ENCODE results near the gene EFCAB8. TPM values are rescaled to one million over a fixed set of nuclear protein-coding genes. Genes with fewer than 3 reads are reported as not detected.

The EFCAB8 gene
- total and polyA plus RNA-seq, 4 experiments from 2014 or later, result 1.5 to 1.8 TPM; not detected in 2

- CTCF ChIA-PET (ENCODE audit: partially characterized antibody), result interaction anchor here (1.1 kb wide), 1 partner anchor 52 kb away, joined by 4 read pairs; no protein-coding TSS in a partner anchor
- Mint-ChIP-seq H3K9me3 (no peaks in the 10 kb centered on the region), H3K4me1 (peaks cover 34 to 69% (median 54%) of the 10 kb centered on the region in 4 donors), H3K36me3 (peaks cover 42 to 82% of the 10 kb centered on the region in 2 donors), H3K27me3 (no peaks in the 10 kb centered on the region), H3K27ac (peak overlapping the region in 3 of 7 donors; percentile 17 to 73 (median 57)), H3K4me3 (no peak overlapping the region)
- no peak for DNase-seq
- intact Hi-C loops (cut with micrococcal nuclease), result no loop called here
- no peaks in the 10 kb centered on the region for H3K27me3 ChIP-seq (ENCODE audit: insufficient read depth, low read length)
- no peak overlapping the region for H3K4me3 ChIP-seq (ENCODE audit: low read length in 2 of 2)
- peaks cover 48% of the 10 kb centered on the region for H3K36me3 ChIP-seq (ENCODE audit: insufficient read depth, low read length)
- POLR2A ChIA-PET (ENCODE audit: partially characterized antibody), result interaction anchor here (1.1 kb wide), 1 partner anchor 21 kb away, joined by 4 read pairs; no protein-coding TSS in a partner anchor
- peaks cover 9% of the 10 kb centered on the region for H3K4me1 ChIP-seq (ENCODE audit: insufficient read depth, low read length)
- no peak overlapping the region for H3K27ac ChIP-seq (ENCODE audit: low read depth, low read length)
- H3K9me3 ChIP-seq (ENCODE audit: control insufficient read depth in 1 of 2, low read length in 2 of 2), result no peaks in the 10 kb centered on the region
These were observed 17.1 kb upstream of the EFCAB8 start for GRCh38 chr20:32841632-32842031.

GRCh38 chr20:32842688-32843524, 15.8 kb upstream of the EFCAB8 start:
- no peak overlapping the region for H3K4me3 ChIP-seq (ENCODE audit: low read length in 2 of 2)
- peaks cover 34 to 75% (median 49%) of the 10 kb centered on the region in 4 donors for H3K4me1 Mint-ChIP-seq
- peaks cover 51% of the 10 kb centered on the region for H3K36me3 ChIP-seq (ENCODE audit: insufficient read depth, low read length)
- no peak overlapping the region for H3K4me3 Mint-ChIP-seq
- H3K27me3 ChIP-seq (ENCODE audit: insufficient read depth, low read length), result no peaks in the 10 kb centered on the region
- ChIA-PET CTCF (ENCODE audit: partially characterized antibody) (interaction anchor here (0.6 to 1.2 kb wide), 4 partner anchors 9 to 253 kb away, joined by 3 to 4 read pairs (median 4); no protein-coding TSS in a partner anchor), POLR2A (ENCODE audit: partially characterized antibody) (no interaction called here)
- no peaks in the 10 kb centered on the region for H3K9me3 Mint-ChIP-seq
- peaks cover 3% of the 10 kb centered on the region for H3K4me1 ChIP-seq (ENCODE audit: insufficient read depth, low read length)
- no peaks in the 10 kb centered on the region for H3K27me3 Mint-ChIP-seq
- peak overlapping the region in 5 of 7 donors; percentile 3 to 76 (median 66) for H3K27ac Mint-ChIP-seq
- no peaks in the 10 kb centered on the region for H3K9me3 ChIP-seq (ENCODE audit: control insufficient read depth in 1 of 2, low read length in 2 of 2)
- intact Hi-C loops (cut with micrococcal nuclease), result no loop called here
- DNase-seq, result no peak
- H3K27ac ChIP-seq (ENCODE audit: low read depth, low read length), result no peak overlapping the region
- peaks cover 45 to 82% of the 10 kb centered on the region in 2 donors for H3K36me3 Mint-ChIP-seq

GRCh38 chr20:32845786-32846185, 12.9 kb upstream of the EFCAB8 start:
- peaks cover 3% of the 10 kb centered on the region for H3K4me1 ChIP-seq (ENCODE audit: insufficient read depth, low read length)
- Mint-ChIP-seq H3K9me3 (no peaks in the 10 kb centered on the region), H3K4me1 (peaks cover 24 to 53% (median 36%) of the 10 kb centered on the region in 4 donors), H3K36me3 (peaks cover 46 to 81% of the 10 kb centered on the region in 2 donors), H3K27me3 (no peaks in the 10 kb centered on the region), H3K4me3 (no peak overlapping the region), H3K27ac (peak overlapping the region in 1 of 7 donors; percentile 51)
- no peak overlapping the region for H3K27ac ChIP-seq (ENCODE audit: low read depth, low read length)
- ChIA-PET CTCF (ENCODE audit: partially characterized antibody) (interaction anchor here (1.3 kb wide), 1 partner anchor 56 kb away, joined by 4 read pairs; no protein-coding TSS in a partner anchor), POLR2A (ENCODE audit: partially characterized antibody) (no interaction called here)
- no peak for DNase-seq
- intact Hi-C loops (cut with micrococcal nuclease), result no loop called here
- peaks cover 46% of the 10 kb centered on the region for H3K36me3 ChIP-seq (ENCODE audit: insufficient read depth, low read length)
- H3K27me3 ChIP-seq (ENCODE audit: insufficient read depth, low read length), result no peaks in the 10 kb centered on the region
- H3K9me3 ChIP-seq (ENCODE audit: control insufficient read depth in 1 of 2, low read length in 2 of 2), result no peaks in the 10 kb centered on the region
- no peak overlapping the region for H3K4me3 ChIP-seq (ENCODE audit: low read length in 2 of 2)

GRCh38 chr20:32846852-32847251, 11.9 kb upstream of the EFCAB8 start:
- CTCF ChIA-PET (ENCODE audit: partially characterized antibody), result interaction anchor here (1.2 kb wide), 1 partner anchor 57 kb away, joined by 3 read pairs; no protein-coding TSS in a partner anchor

DNA sequence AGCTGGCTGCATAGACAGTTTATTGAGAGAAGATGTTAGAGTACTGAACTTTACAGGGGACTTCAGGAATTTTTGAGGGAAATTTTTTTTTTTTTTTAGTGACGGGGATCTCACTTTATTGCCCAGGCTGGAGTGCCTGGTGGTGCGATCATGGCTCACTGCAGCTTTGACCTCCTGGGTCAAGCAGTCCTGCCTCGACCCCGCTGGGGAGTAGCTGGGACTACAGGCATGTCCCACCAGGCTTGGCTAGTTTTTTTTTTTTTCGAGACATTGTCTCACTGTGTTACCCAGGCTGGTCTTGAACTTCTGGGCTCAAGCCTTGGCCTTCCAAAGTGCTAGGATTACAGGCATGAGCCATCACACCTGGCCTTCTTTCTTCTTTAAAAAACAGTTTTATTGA, 10.8 kb upstream of the EFCAB8 start:
- no peak overlapping the region for H3K4me3 Mint-ChIP-seq

More at GRCh38 chr20:32846852-32847251, 11.9 kb upstream of the EFCAB8 start:
- Histone ChIP-seq H3K9me3 (ENCODE audit: control insufficient read depth in 1 of 2, low read length in 2 of 2) (no peaks in the 10 kb centered on the region), H3K4me3 (ENCODE audit: low read length in 2 of 2) (no peak overlapping the region), H3K4me1 (ENCODE audit: insufficient read depth, low read length) (no peaks in the 10 kb centered on the region), H3K27me3 (ENCODE audit: insufficient read depth, low read length) (no peaks in the 10 kb centered on the region), H3K27ac (ENCODE audit: low read depth, low read length) (no peak overlapping the region), H3K36me3 (ENCODE audit: insufficient read depth, low read length) (peaks cover 45% of the 10 kb centered on the region)
- Mint-ChIP-seq H3K27ac (peak overlapping the region in 2 of 7 donors; percentile 8 to 9), H3K4me1 (peaks cover 18 to 43% (median 28%) of the 10 kb centered on the region in 4 donors), H3K27me3 (no peaks in the 10 kb centered on the region), H3K36me3 (peaks cover 47 to 79% of the 10 kb centered on the region in 2 donors), H3K9me3 (no peaks in the 10 kb centered on the region), H3K4me3 (no peak overlapping the region)
- intact Hi-C loops (cut with micrococcal nuclease), result no loop called here
- POLR2A ChIA-PET (ENCODE audit: partially characterized antibody), result no interaction called here
- DNase-seq, result no peak

GRCh38 chr20:32848846-32849245, 9.9 kb upstream of the EFCAB8 start:
- Mint-ChIP-seq H3K27ac (peak overlapping the region in 3 of 7 donors; percentile 32 to 55 (median 37)), H3K9me3 (no peaks in the 10 kb centered on the region), H3K27me3 (no peaks in the 10 kb centered on the region), H3K4me1 (peaks cover 12 to 30% (median 19%) of the 10 kb centered on the region in 4 donors), H3K4me3 (no peak overlapping the region), H3K36me3 (peaks cover 50 to 77% of the 10 kb centered on the region in 2 donors)
- Histone ChIP-seq H3K4me1 (ENCODE audit: insufficient read depth, low read length) (no peaks in the 10 kb centered on the region), H3K36me3 (ENCODE audit: insufficient read depth, low read length) (peaks cover 52% of the 10 kb centered on the region), H3K27me3 (ENCODE audit: insufficient read depth, low read length) (no peaks in the 10 kb centered on the region), H3K27ac (ENCODE audit: low read depth, low read length) (no peak overlapping the region), H3K4me3 (ENCODE audit: low read length in 2 of 2) (no peak overlapping the region), H3K9me3 (ENCODE audit: control insufficient read depth in 1 of 2, low read length in 2 of 2) (no peaks in the 10 kb centered on the region)
- ChIA-PET CTCF (ENCODE audit: partially characterized antibody) (interaction anchor here (1.8 kb wide), 1 partner anchor 59 kb away, joined by 4 read pairs; no protein-coding TSS in a partner anchor), POLR2A (ENCODE audit: partially characterized antibody) (no interaction called here)
- intact Hi-C loops (cut with micrococcal nuclease), result no loop called here
- DNase-seq, result no peak

More for the DNA sequence above, 10.8 kb upstream of the EFCAB8 start:
- H3K27ac ChIP-seq (ENCODE audit: low read depth, low read length), result no peak overlapping the region
- Mint-ChIP-seq H3K27ac (peak overlapping the region in 5 of 7 donors; percentile 18 to 77 (median 33)), H3K36me3 (peaks cover 47 to 78% of the 10 kb centered on the region in 2 donors), H3K27me3 (no peaks in the 10 kb centered on the region), H3K4me1 (peaks cover 13 to 33% (median 22%) of the 10 kb centered on the region in 4 donors), H3K9me3 (no peaks in the 10 kb centered on the region)
- H3K36me3 ChIP-seq (ENCODE audit: insufficient read depth, low read length), result peaks cover 52% of the 10 kb centered on the region
- H3K4me1 ChIP-seq (ENCODE audit: insufficient read depth, low read length), result no peaks in the 10 kb centered on the region
- no peaks in the 10 kb centered on the region for H3K27me3 ChIP-seq (ENCODE audit: insufficient read depth, low read length)
- DNase-seq, result no peak
- intact Hi-C loops (cut with micrococcal nuclease), result no loop called here
- no peaks in the 10 kb centered on the region for H3K9me3 ChIP-seq (ENCODE audit: control insufficient read depth in 1 of 2, low read length in 2 of 2)
- CTCF ChIA-PET (ENCODE audit: partially characterized antibody), result interaction anchor here (1.2 kb wide), 1 partner anchor 58 kb away, joined by 3 read pairs; no protein-coding TSS in a partner anchor
- H3K4me3 ChIP-seq (ENCODE audit: low read length in 2 of 2), result no peak overlapping the region
- POLR2A ChIA-PET (ENCODE audit: partially characterized antibody), result no interaction called here

DNA sequence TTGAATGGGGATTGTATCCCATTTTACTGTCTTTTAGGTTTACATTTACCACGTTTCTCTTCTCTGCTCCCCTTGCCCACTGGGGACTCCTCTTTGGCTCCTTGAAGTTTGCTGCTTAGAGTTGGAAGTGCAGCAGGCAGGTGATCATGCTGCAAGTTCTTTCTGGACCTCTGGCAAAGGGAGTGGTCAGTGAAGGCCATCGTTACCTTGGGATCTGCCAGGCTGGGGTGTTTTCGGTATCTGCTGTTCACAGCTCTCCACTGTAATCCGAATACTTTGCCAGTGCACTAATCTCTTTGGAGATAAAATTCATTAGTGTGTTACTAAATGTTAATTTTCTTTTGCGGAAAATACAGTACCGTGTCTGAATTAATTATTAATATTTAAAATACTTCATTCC, 9.1 kb upstream of the EFCAB8 start:
- Histone ChIP-seq H3K4me1 (ENCODE audit: insufficient read depth, low read length) (no peaks in the 10 kb centered on the region), H3K9me3 (ENCODE audit: control insufficient read depth in 1 of 2, low read length in 2 of 2) (no peaks in the 10 kb centered on the region), H3K4me3 (ENCODE audit: low read length in 2 of 2) (no peak overlapping the region), H3K27ac (ENCODE audit: low read depth, low read length) (no peak overlapping the region), H3K36me3 (ENCODE audit: insufficient read depth, low read length) (peaks cover 52% of the 10 kb centered on the region), H3K27me3 (ENCODE audit: insufficient read depth, low read length) (no peaks in the 10 kb centered on the region)
- no peaks in the 10 kb centered on the region for H3K27me3 Mint-ChIP-seq
- peaks cover 46 to 73% of the 10 kb centered on the region in 2 donors for H3K36me3 Mint-ChIP-seq
- peaks cover 10 to 25% (median 17%) of the 10 kb centered on the region in 4 donors for H3K4me1 Mint-ChIP-seq
- ChIA-PET CTCF (ENCODE audit: partially characterized antibody) (interaction anchor here (1.8 kb wide), 1 partner anchor 60 kb away, joined by 4 read pairs; no protein-coding TSS in a partner anchor), POLR2A (ENCODE audit: partially characterized antibody) (no interaction called here)
- intact Hi-C loops (cut with micrococcal nuclease), result no loop called here
- peak overlapping the region in 2 of 7 donors; percentile 18 to 55 for H3K27ac Mint-ChIP-seq
- no peaks in the 10 kb centered on the region for H3K9me3 Mint-ChIP-seq
- DNase-seq, result no peak
- no peak overlapping the region for H3K4me3 Mint-ChIP-seq
